ENCODE measurements around the gene MGAT3. TPM values are rescaled to one million over a fixed set of nuclear protein-coding genes. Genes with fewer than 3 reads are reported as not detected.

Gene MGAT3
- total and polyA plus RNA-seq, 9 of the 15 experiments (the other 6 are each of a cell fraction or from before 2014, with no cell fraction given): 0.10 to 11.5 (median 4.6) TPM

DNA sequence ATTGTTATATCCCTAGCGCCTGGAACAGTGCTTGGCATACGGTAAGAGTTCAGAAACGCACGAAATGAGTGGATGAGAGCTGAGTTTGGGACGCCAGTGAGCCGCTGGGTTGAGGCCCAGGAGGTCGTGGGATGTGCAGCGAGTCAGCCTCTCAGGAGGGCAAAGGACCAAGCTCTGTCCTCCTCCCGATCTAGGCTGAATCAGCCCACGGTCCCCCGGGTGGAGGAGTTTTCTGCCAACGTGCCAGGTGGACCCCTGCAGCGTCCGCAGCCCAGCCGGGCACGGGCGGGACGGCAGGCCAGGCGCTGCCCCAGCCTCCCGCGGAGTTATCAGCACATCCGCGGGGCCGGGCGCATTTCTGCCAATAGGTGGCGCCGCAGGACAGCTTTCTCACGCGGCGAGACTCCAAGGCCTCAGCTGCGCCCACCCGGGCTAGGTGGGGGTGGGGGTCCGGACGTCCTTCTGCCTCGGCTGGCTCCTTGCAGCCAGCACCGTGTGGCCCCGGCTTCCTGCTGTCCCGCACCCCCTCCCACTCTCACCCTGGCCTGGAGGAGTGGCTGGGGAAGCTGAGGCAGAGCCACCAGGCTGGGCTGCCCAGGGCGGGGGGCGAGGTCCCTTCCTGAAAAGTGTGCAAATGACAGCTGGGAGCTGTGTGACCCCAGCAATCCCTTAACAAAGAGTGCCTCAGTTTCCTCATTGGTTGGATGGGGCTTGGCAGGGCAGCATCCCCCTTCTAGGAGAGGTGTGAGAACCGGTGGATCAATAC, 78.0 kb downstream of the MGAT3 start (continued):
- TF ChIP-seq SIN3B (IDR thresholded peaks at IDR 0.05; ENCODE audit: low read depth): 0 out of 2 replicates have a peak, but pooled peaks have one; percentile 19
- TF ChIP-seq, protein P1, sequence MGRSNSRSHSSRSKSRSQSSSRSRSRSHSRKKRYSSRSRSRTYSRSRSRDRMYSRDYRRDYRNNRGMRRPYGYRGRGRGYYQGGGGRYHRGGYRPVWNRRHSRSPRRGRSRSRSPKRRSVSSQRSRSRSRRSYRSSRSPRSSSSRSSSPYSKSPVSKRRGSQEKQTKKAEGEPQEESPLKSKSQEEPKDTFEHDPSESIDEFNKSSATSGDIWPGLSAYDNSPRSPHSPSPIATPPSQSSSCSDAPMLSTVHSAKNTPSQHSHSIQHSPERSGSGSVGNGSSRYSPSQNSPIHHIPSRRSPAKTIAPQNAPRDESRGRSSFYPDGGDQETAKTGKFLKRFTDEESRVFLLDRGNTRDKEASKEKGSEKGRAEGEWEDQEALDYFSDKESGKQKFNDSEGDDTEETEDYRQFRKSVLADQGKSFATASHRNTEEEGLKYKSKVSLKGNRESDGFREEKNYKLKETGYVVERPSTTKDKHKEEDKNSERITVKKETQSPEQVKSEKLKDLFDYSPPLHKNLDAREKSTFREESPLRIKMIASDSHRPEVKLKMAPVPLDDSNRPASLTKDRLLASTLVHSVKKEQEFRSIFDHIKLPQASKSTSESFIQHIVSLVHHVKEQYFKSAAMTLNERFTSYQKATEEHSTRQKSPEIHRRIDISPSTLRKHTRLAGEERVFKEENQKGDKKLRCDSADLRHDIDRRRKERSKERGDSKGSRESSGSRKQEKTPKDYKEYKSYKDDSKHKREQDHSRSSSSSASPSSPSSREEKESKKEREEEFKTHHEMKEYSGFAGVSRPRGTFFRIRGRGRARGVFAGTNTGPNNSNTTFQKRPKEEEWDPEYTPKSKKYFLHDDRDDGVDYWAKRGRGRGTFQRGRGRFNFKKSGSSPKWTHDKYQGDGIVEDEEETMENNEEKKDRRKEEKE (IDR thresholded peaks at IDR 0.05; ENCODE audit: borderline replicate concordance in 1 of 2, control insufficient read depth in 1 of 2, low read depth in 2 of 2, low read length in 1 of 2): no peak

DNA sequence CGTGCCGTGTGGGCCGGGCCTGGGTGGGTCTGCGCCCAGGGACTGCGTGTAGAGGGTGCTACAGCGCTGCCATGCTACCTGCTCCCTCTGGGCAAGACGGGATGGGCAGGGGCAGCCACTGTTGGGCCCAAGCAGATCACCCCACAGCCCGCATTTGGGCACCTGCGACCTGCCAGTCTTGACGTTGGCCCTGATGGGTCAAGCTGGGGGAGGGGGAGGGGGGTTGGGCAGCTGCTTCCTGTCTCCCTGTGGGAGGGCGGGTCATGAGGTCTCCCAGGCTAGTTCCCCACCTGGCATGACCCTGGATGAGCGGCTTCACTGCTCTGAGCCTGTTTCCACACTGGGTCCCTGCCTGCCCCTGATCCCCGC, 78.5 kb downstream of the MGAT3 start:
- no TSS peak for BruUV-seq (replicated peaks)
- Histone ChIP-seq H3K27me3 (ENCODE audit: control insufficient read depth in 2 of 2, insufficient read depth in 2 of 2, low read length in 2 of 2) (no peaks in the 10 kb centered on the region), H2AFZ (ENCODE audit: low read depth, low read length) (no peak overlapping the region), H3K4me1 (replicated peaks in 1 of 2; ENCODE audit: control insufficient read depth in 2 of 2, insufficient read depth in 2 of 2, low read length in 2 of 2) (peaks cover 14 to 36% of the 10 kb centered on the region in 2 experiments; a peak in 4 of 5 replicates), H3K4me3 (no peak overlapping the region), H3K9ac (ENCODE audit: insufficient read depth in 1 of 2, low read depth in 2 of 2, low read length in 2 of 2) (peak overlapping the region in 1 of 2 experiments; percentile 83; a peak in 2 of 4 replicates), H3K79me2 (ENCODE audit: control insufficient read depth, insufficient read depth, low read length) (peaks cover 22% of the 10 kb centered on the region), H3K9me3 (replicated peaks; ENCODE audit: control insufficient read depth, insufficient read depth, low read depth, low read length) (no peaks in the 10 kb centered on the region), H3K4me2 (ENCODE audit: insufficient read depth, low read length) (no peak overlapping the region), H3K9me1 (ENCODE audit: control insufficient read depth, insufficient read depth, low read length) (no peaks in the 10 kb centered on the region), H3K36me3 (ENCODE audit: control insufficient read depth, insufficient read depth, low read length) (peaks cover 15% of the 10 kb centered on the region), H3K27ac (ENCODE audit: extremely low read depth, low read depth, low read length) (no peak overlapping the region), H4K20me1 (replicated peaks; ENCODE audit: control insufficient read depth, insufficient read depth, low read length) (0 out of 2 replicates have a peak, but pooled peaks cover 4% of the 10 kb centered on the region)
- in situ Hi-C loops (cut with MboI) (loop anchor here (10.0 kb wide), 1 partner anchor 649 kb away; no protein-coding TSS in a partner anchor), intact Hi-C loops (cut with micrococcal nuclease) (no loop called here)
- ChIA-PET CTCF (ENCODE audit: low intra/inter-chr PET ratio) (interaction anchor here (0.5 to 2.2 kb wide), 6 partner anchors 24 to 1364 kb away, joined by 3 to 18 read pairs (median 3); no protein-coding TSS in a partner anchor), POLR2A (no interaction called here)
- WGBS (ENCODE audit: insufficient coverage, low coverage, missing lambda C conversion rate): 50% methylated on average over 1 of the region's 13 CpGs
- FAIRE-seq (no peak), ATAC-seq (no peak), DNase-seq (ENCODE audit: extremely low read depth in 1 of 4, low spot score in 3 of 4) (no peak)
- TF ChIP-seq NFXL1 (CRISPR knock-in tag; IDR thresholded peaks at IDR 0.05) (no peak), THRAP3 (IDR thresholded peaks at IDR 0.05; ENCODE audit: borderline replicate concordance) (no peak), HLTF (IDR thresholded peaks at IDR 0.05) (no peak), DIDO1 (tag; IDR thresholded peaks at IDR 0.05; ENCODE audit: low read depth) (no peak), ZEB2 (IDR thresholded peaks at IDR 0.05) (no peak), FOXM1 (IDR thresholded peaks at IDR 0.05; ENCODE audit: low read depth) (no peak), FOXM1 (CRISPR knock-in tag; IDR thresholded peaks at IDR 0.05; ENCODE audit: low read depth) (no peak), FIP1L1 (IDR thresholded peaks at IDR 0.05; ENCODE audit: low read depth, low read length, poor library complexity, severe bottlenecking) (no peak), MTA3 (IDR thresholded peaks at IDR 0.05; ENCODE audit: borderline replicate concordance) (no peak)
- TF ChIP-seq, protein P2, sequence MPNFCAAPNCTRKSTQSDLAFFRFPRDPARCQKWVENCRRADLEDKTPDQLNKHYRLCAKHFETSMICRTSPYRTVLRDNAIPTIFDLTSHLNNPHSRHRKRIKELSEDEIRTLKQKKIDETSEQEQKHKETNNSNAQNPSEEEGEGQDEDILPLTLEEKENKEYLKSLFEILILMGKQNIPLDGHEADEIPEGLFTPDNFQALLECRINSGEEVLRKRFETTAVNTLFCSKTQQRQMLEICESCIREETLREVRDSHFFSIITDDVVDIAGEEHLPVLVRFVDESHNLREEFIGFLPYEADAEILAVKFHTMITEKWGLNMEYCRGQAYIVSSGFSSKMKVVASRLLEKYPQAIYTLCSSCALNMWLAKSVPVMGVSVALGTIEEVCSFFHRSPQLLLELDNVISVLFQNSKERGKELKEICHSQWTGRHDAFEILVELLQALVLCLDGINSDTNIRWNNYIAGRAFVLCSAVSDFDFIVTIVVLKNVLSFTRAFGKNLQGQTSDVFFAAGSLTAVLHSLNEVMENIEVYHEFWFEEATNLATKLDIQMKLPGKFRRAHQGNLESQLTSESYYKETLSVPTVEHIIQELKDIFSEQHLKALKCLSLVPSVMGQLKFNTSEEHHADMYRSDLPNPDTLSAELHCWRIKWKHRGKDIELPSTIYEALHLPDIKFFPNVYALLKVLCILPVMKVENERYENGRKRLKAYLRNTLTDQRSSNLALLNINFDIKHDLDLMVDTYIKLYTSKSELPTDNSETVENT (CRISPR knock-in tag; IDR thresholded peaks at IDR 0.05): no peak
- TF ChIP-seq, protein P3, sequence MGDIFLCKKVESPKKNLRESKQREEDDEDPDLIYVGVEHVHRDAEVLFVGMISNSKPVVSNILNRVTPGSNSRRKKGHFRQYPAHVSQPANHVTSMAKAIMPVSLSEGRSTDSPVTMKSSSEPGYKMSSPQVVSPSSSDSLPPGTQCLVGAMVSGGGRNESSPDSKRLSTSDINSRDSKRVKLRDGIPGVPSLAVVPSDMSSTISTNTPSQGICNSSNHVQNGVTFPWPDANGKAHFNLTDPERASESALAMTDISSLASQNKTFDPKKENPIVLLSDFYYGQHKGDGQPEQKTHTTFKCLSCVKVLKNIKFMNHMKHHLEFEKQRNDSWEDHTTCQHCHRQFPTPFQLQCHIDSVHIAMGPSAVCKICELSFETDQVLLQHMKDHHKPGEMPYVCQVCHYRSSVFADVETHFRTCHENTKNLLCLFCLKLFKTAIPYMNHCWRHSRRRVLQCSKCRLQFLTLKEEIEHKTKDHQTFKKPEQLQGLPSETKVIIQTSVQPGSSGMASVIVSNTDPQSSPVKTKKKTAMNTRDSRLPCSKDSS (IDR thresholded peaks at IDR 0.05; ENCODE audit: low read depth, partially characterized antibody): no peak
